ENCODE measurements around the gene ZFAND3. TPM values are rescaled to one million over a fixed set of nuclear protein-coding genes. Genes with fewer than 3 reads are reported as not detected.

Gene ZFAND3
- total RNA-seq, 1 donor from 2014 or later, result 31.2 TPM

GRCh38 chr6:38169977-38170526 is 350.5 kb downstream of the ZFAND3 start:
- DNase-seq (ENCODE audit: extremely low spot score in 2 of 2), result no peak
- H3K36me3 ChIP-seq, result no peaks in the 10 kb centered on the region
- H3K27me3 ChIP-seq, result no peaks in the 10 kb centered on the region
- intact Hi-C loops (cut with DNase I), result no loop called here
- no peaks in the 10 kb centered on the region for H3K9me3 ChIP-seq
- H3K4me1 ChIP-seq, result no peaks in the 10 kb centered on the region
- H3K27ac ChIP-seq, result no peak overlapping the region
- TF ChIP-seq POLR2AphosphoS5 (IDR thresholded peaks at IDR 0.05; ENCODE audit: insufficient read depth in 1 of 2, low read depth in 1 of 2) (no peak), POLR2A (IDR thresholded peaks at IDR 0.05) (no peak)
- TF ChIP-seq, protein P1, sequence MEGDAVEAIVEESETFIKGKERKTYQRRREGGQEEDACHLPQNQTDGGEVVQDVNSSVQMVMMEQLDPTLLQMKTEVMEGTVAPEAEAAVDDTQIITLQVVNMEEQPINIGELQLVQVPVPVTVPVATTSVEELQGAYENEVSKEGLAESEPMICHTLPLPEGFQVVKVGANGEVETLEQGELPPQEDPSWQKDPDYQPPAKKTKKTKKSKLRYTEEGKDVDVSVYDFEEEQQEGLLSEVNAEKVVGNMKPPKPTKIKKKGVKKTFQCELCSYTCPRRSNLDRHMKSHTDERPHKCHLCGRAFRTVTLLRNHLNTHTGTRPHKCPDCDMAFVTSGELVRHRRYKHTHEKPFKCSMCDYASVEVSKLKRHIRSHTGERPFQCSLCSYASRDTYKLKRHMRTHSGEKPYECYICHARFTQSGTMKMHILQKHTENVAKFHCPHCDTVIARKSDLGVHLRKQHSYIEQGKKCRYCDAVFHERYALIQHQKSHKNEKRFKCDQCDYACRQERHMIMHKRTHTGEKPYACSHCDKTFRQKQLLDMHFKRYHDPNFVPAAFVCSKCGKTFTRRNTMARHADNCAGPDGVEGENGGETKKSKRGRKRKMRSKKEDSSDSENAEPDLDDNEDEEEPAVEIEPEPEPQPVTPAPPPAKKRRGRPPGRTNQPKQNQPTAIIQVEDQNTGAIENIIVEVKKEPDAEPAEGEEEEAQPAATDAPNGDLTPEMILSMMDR (IDR thresholded peaks at IDR 0.05), result no peak
- no peak overlapping the region for H3K4me3 ChIP-seq

DNA sequence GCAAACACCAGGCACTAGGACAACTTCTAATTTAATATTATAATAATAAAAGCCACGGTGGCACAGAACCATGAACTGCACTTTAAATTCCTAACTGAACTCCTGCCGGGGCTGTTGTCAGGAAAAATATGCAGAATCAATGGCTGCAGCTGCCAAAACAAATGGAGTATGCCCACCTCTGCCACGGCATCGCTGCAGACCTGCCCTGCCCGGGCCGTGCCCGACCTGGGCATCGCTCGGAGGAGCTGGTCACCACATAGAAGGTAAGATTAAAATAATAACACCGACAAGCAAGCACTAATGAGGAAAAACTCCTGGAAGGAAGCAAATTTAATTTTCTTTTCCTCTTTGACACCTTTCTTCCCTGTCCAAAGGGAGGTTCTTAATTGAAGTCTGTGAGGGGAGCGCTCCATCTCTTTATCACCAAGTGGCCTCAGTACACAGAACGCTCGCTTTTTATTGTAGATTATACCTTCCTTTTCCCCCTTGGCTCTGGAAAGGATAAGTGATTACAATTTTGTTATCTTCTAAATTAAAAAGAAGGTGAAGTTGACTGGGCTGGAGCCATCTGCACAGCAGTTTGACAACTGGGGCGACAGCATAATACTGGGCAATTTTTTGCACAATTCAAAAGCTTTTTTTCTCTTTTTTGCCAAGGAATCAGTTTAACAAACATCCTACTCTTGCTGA is 351.3 kb downstream of the ZFAND3 start:
- Histone ChIP-seq H3K27ac (no peak overlapping the region), H3K36me3 (no peaks in the 10 kb centered on the region), H3K27me3 (no peaks in the 10 kb centered on the region), H3K9me3 (no peaks in the 10 kb centered on the region), H3K4me3 (no peak overlapping the region), H3K4me1 (no peaks in the 10 kb centered on the region)
- intact Hi-C loops (cut with DNase I), result no loop called here
- TF ChIP-seq POLR2AphosphoS5 (IDR thresholded peaks at IDR 0.05; ENCODE audit: insufficient read depth in 1 of 2, low read depth in 1 of 2), result no peak
- TF ChIP-seq, protein P1 (IDR thresholded peaks at IDR 0.05), result no peak
- TF ChIP-seq POLR2A (IDR thresholded peaks at IDR 0.05), result no peak
- no peak for DNase-seq (ENCODE audit: extremely low spot score in 2 of 2)

DNA sequence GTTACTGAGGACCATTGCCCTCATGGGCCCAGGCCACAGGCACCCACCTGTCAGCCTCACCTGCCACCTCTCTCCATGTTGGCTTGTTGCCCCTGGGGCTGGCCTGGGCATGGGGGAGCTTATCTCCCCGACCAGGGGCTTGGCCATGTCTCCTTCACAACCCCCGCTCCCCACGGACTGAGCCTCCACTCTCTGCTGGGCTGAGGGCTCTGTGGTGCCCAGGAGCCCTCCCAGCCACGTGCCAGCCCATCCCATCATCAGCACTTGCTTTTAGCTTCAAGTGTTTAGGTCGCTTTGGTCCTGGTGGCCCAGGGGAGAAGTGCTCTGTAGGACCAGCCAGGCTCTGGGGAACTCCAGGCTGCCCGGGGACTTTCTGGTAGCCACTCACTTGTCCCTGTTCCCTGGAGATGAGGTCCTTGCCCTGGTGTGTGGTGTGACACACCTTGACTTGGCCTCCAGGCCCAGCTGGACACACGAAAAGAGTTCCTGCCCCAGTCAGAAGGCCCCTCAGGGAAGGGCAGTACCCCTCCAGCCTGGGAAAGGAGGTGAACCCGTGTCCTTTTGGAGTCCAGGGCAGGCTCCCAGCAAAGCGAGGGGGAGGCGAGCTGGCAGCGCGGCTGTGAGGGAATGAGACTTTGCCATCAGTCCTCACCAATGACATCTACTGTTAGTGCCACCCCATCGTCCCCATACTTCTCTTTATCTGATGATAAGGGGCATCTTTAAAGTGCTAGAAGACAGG is 352.6 kb downstream of the ZFAND3 start:
- no peaks in the 10 kb centered on the region for H3K27me3 ChIP-seq
- intact Hi-C loops (cut with DNase I), result no loop called here
- no peak for DNase-seq (ENCODE audit: extremely low spot score in 2 of 2)
- no peaks in the 10 kb centered on the region for H3K4me1 ChIP-seq
- TF ChIP-seq, protein P1 (IDR thresholded peaks at IDR 0.05), result no peak
- TF ChIP-seq POLR2A (IDR thresholded peaks at IDR 0.05), result no peak
- no peak for TF ChIP-seq POLR2AphosphoS5 (IDR thresholded peaks at IDR 0.05; ENCODE audit: insufficient read depth in 1 of 2, low read depth in 1 of 2)
- no peaks in the 10 kb centered on the region for H3K9me3 ChIP-seq
- H3K4me3 ChIP-seq, result no peak overlapping the region
- no peaks in the 10 kb centered on the region for H3K36me3 ChIP-seq
- no peak overlapping the region for H3K27ac ChIP-seq

- Histone ChIP-seq H3K27ac (no peak overlapping the region), H3K4me1 (peaks cover 4% of the 10 kb centered on the region), H3K4me3 (no peak overlapping the region), H3K36me3 (no peaks in the 10 kb centered on the region), H3K27me3 (no peaks in the 10 kb centered on the region), H3K9me3 (no peaks in the 10 kb centered on the region)
- DNase-seq (ENCODE audit: extremely low spot score in 2 of 2), result no peak
- TF ChIP-seq POLR2A (IDR thresholded peaks at IDR 0.05) (no peak), POLR2AphosphoS5 (IDR thresholded peaks at IDR 0.05; ENCODE audit: insufficient read depth in 1 of 2, low read depth in 1 of 2) (no peak)
- TF ChIP-seq, protein P1 (IDR thresholded peaks at IDR 0.05), result no peak
- intact Hi-C loops (cut with DNase I), result no loop called here
Observed at GRCh38 chr6:38172739-38173410, 353.3 kb downstream of the ZFAND3 start.
